GM19328 (cell line): Measurements from ENCODE around the gene NFIA.

Experiments
- ATAC-seq: cut with Tn5 transposase; IDR thresholded peaks from one replicate; pipeline ENCODE4 v1.9.1; 2021; ENCODE audit warnings: mild to moderate bottlenecking, moderate library complexity; ENCODE audit not compliant: unreplicated experiment

NFIA gene

DNA sequence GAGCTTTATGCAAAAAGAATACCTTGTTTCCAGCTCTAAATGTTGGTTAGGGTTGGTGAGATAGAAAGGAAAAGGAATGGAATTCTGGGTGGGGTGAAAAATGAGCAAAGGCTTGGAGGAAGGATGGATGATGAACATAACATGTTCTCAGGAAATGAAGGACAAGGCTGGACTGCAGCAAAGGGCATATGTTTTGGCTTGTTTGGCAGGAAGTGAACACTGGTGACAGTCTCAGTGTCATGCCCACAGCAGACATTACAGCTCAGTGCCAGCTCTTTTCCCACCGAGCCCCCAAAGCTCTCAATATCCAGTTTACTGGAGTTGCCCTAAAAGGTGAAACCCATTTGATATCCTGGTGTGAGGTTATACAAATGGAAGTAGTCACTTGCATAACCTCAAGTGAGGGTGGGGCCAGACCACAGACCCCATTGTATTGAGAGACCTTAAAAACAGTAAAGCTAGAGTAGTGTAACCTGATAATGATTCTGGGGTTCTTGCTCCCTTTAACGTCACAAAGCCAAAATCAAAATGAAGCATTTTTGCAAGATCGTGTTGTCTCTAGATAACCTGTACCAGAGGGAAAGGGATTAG, 270.6 kb downstream of the NFIA start:
- no peak for ATAC-seq

DNA sequence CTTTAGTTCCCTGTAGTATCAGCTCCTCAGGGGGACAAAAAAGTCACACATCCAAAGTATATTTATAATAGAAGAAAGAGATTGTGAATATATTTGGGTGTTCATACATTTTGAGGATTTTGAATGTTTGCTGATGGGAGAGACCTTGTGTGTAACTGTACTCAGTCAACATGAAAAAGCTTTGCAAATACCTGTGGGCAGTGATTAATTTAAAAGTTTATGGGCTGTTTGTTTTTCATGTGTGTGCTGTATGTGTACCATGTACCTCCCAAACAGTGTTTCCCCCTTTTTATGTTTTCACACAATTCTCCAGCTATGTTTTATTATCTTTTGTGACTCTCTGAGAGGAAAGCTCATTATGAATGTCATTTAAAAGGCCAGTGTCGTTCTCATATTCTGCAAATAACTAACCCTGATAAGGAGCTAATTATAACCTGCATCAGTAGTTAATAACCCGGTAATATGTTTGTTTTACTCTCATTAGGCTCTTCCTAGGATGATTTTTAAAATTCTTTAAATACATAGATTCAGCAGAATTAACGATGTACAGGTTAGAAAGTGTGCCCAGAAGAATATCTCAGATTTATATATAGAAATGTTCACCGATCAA, 271.5 kb downstream of the NFIA start:
- no peak for ATAC-seq

DNA sequence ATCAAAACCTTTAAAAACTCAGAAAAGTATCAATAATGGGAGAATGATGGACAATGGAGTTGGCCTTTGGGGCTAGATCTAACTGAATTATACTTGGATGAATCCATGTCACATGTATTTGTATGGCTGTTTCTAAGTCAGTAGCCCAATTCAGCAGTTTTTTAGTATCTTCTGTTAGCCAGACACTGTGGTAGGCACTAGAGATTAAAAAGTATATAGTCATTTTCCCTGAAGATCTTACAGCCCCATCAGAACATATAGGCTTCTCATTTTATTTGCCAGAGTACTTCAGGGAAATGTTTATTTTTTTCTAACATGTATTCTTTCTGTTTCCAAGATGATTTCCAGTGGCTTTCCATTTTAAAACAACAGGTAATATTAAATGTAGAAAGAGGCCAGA, 273.7 kb downstream of the NFIA start:
- ATAC-seq, result no peak

DNA sequence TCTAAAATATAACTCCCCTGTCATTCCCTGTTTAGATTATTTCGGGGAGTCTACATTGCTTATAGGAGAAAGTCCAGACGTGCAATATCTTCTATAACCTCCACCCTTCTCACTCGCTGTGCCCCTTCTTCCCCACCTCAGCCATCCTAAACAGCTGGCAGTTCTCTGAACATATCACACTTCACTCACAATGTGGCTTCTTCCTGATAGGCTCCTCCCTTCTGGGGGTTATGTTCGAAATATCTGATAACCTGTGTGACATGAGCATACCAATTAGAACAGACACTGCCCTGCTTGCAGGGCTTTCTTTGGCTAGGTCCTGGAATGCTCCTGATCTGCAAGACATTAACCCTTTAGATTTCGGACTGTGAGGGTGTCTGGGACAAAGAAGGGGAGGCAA, 274.6 kb downstream of the NFIA start:
- no peak for ATAC-seq

DNA sequence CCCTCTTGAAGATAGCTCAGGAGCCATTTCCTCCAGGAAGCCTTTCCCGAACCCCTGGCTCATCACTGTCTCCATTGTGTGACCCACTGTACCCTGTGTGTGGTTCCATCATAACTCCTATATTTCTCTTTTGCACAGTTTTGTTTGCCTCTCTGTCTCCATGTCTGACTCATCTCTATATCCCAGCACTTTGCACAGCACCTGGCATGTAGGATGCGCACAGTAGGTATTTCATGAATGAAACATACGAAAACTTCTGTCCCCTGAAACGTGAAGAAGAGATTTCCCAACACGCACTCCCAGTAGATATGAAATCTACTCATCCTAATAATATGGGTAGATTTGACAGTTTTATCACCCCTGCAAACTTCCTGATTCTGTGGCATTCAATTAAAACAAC, 275.2 kb downstream of the NFIA start:
- no peak for ATAC-seq

DNA sequence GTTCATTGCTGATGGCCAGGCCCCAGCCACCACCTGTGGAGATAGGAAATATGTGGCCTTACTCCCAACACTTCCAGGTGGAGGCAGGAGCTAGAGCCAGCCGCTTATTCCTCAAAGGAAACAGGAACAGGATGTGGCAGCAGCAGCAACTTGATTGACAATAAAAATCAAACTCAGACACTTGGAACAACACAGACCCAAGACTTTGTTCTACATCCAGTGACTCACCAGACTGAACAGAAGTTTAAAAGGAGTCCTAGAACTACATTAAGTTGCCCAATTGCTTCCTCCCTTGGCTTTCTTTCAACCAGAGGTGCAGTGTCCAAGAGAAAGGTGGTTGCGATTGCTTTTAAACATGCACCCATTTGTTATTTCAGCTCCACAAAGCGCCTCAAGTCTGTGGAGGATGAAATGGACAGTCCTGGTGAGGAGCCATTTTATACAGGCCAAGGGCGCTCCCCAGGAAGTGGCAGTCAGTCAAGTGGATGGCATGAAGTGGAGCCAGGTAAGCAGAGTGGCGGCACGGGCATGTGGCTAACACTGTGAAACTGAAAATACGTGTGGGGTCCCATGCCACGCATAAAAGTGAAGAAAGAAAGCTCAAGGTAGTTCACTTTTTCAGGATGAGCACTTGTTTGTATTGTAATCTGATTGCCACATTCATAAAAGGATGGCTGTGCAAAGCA, 276.6 kb downstream of the NFIA start:
- no peak for ATAC-seq

DNA sequence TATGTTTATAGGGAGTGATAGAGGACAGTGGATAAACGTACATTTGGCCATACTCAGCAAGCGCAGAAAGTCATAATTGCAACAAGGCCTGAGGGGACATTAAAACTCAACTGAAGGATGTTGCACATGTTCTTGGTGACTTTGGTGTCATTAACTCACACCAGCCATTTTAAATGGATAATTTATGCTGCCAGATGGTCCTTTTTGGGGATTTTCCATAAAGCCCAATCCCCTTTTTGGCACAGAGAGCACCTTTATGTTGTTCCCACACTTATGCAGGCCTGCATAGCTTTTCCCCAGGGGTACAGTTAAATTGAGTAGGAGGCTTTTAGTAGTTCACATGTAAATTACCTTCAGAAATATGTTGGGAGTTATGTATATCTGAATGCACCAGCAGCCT, 279.6 kb downstream of the NFIA start:
- no peak for ATAC-seq

DNA sequence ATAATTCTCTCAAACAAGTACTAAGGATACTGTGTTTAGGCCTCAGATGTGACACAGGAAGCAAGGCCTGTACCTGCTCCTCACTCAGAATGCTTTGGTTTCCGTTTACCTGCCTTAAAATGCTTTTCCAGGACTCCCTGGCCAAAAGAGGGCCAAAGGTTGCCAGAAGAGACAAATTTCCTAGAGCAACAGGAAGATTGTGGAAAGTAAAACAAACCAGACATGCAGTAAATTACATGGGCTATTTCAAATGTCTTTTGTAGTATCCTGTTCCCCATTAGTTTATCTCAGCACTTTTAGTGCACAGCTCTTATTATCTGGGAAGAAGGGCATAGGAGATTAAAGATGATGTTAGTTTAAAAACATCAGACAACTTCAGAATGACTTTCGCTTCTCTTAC, 280.0 kb downstream of the NFIA start:
- ATAC-seq, result no peak

DNA sequence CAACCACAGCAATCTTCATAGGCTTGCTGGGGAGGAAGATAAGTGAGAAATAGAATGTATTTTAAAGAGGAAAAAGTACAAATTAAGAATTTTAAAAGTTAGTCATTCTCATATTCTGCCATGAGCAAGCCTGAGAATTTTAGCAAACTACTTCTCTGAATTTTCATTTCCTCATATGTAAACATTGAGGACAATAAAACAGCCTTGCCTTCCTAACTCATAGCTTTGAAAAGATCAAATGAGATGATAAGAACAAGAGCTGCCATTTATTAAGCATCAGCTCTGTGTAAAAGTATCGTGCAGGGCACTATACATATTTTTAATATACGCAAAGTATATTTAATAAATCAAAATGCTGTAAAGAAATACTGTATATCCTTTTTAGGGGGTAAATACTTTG, 286.0 kb downstream of the NFIA start:
- ATAC-seq, result no peak

DNA sequence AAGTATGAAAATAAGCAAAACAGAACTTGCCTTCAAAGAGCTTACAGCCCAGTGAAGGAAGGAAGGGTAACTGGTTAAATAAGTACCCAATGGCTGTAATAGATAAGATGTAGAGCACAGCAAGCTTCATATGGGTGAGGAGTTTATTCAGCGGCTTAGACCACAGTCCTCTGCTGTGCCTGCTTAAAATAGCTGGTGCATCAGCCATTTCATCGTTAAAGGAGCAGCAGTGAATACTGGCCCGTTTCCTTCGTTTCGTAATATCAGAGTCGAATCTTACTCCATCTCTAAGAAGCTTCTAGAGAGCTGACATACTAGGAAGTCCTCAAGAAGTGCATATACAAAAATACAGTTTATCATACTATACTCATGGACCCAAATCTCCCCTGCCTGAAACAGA, 286.5 kb downstream of the NFIA start:
- no peak for ATAC-seq

DNA sequence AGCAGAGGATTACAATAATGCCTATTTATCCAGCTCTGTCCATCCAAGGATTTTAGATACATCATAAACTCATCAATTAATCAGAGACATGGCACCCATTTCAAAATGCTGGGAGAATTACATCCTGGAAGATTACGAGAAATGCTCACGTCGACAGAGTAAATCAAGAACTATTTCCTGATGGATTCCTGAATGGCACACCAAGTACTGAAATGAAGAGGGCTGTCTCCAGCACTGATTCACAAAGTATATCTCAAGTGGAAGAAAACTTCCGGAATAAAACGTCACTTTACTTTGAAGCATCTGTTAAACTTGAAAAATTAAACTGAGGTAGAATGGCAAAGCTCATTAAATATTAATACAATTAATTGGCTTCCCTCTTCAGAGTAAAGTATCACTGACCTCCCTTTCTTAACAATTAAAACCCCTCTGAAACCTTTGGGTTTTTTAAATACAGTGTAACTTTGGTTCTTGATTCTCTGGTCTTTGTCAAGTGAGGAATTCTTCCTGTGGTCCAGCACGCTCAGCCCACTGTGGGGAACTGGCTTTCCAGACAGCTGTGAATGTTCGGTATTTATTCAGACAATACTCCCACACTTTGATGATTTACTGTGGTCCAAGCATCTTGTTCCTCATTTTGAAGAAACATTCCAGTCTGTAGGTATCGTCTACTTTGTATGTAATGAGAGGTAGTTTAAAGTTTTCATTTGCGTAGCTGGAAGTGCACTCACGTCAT, 288.0 kb downstream of the NFIA start:
- no peak for ATAC-seq

DNA sequence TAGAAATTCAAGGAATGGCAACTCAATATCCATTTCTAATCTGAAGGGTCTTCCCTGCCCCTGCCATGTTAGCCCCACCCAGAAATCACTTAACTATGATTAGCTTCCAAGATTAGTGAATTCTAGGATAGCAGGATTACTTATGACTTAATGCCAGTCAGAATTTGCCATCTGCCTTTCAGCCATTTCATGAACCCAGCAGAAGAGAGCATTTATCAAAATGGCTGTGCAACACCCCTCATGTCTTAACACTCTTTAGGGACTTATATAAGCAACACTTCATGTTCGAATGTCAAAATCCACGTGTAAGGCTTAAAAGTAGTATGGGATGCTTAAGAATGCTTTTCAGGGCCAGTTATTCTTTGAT, 288.5 kb downstream of the NFIA start:
- no peak for ATAC-seq

DNA sequence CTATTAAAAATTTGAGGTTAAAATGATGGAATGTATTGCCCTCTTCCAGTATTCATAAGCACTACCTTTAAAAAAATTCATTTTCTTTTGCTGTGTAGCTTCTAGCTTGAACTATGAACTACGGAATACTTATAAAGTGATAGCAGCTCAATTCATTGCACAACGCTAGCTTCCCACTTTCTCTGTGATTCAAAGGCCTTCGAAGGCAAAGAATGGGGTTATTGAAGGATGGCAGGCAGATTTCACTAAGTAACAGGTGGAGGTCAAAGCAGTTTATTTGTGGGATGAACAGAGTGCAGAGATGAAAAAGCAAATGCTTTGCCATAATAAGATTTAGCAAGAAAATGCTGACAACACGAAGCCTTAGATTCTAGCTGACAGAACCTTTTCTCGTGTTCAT, 290.6 kb downstream of the NFIA start:
- no peak for ATAC-seq

DNA sequence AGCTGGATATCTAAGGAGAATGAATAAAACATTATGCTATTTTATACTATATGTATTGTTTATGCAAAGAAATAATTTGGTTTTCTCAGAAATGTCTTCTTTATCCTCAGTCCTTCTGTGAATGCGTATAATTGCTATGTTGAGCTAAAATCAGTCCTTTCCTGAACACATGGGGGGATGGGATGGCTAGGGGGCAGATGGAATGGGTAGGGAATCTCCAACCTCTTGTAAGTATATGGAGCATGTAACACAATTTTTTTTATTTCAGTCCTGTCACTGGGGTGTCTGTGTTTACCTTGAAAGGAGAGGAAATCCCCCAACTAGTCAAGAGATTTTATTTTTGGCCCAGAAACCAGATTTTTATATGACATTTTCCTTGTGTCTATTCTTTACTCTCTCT, 291.8 kb downstream of the NFIA start:
- no peak for ATAC-seq

DNA sequence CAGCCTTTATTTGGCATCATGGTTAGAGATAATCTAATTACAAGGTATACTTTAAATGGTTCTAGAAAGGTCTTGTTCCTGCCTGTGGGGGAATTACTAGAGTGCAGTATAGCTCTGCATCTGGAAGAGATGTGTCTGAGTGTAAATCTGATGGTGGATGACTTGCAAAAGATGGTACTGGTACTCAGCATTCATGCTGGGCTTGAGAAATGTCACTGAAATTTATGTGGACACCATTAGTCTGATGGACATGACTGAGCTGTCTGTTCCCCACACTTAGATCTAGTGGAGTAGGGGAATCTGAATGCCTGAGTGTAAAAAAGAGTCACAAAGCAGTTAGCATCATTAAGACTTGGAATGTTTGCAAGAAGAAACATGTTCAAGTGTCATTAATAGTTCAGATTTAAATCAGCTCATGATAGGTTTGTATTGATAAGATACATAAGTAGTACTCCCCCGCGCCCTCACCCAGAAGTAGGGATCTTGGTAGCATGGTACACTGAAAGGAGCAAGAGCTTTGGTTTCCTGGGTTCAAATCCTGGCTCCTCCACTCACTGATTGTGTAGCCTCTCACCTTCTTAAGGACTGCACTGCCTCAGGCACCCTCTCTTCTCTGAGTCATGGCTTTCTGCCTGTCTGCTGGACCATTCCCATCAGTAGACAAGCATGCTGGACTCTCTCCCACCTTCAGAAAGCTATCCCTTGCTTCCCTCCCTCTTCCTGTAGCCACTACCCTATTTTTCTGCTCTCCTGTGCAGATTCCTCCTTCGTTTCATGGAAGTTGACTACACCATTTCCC, 292.9 kb downstream of the NFIA start:
- ATAC-seq, result no peak

DNA sequence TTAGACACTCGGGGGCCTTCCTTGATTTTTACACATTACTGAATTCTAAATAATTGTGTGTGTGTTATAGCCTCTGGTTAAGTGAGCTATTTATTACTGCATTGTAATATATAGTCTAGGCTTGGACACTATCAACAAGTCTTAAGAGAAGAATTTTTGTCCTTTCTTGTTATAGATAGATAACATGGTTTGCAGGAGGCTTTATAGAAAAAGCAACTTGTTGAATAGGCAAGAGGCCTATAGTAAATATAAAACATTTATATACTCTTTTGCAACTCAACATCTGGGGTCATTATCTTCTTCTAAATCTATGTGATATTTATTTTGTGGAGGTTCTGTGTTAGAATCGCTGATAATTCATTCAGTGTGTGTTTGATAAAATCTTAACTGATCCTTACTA, 293.8 kb downstream of the NFIA start:
- ATAC-seq, result no peak

DNA sequence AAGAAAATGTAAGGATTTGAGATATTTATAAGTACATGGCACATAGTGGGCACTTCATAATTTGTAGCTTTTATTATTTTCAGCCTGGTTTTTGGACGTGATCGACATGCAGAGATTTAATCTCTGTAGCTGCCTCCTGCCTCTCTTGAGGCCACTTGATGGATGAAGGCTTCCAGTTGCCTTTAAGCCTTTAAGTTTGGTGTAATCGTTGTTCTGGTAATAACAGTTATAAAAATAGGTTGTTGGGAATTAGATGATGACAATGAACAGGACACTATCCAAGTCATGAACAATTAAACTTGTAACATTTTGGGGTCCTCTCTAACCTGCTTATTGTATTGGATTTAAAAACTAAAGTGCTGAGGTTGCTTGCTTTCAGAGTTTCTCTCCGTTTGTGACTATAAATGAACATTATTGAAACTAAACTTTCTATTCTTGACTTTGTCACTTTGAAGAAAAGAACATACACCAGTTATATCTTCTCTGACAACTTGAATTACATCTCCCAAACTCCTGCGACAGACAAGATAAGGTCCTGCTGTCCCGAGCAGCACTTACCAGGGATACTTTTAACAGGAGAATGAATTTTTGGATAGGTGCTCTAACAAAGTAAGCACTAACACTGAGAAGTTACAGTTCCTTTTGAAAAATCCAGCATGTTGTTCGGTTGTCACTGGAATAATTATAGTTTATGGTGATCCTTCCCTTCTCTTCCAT, 295.0 kb downstream of the NFIA start:
- ATAC-seq, result no peak

DNA sequence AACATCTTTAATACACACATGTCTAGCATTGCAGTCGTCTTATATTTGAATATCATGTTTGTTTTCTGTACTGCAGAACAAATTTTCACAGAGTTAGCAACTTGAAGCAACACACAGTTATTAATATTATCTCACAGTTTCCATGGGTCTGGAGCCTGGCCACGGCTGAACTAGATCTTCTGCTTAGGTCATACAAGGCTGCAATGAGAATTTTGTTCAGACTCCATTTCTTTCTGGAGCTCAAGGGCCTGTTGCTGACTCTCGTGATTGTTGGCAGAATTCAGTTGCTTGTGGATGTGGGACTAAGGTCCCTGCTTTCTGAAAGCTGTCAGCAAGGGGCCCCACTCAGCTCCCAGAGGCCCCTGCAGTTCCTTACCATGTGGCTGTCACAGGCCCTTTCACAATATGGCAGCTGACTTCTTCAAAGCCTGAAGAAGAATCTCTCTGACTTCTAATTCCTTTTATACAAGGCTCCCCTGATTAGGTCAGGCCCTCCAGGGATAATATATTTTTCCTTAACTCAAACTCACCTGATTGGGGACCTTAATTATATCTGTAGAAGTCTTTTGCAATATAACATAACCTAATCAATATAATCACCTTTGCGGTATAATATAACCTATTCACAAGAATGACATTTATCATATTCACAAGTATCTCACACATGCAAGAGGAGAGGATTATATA, 296.3 kb downstream of the NFIA start:
- ATAC-seq, result no peak

DNA sequence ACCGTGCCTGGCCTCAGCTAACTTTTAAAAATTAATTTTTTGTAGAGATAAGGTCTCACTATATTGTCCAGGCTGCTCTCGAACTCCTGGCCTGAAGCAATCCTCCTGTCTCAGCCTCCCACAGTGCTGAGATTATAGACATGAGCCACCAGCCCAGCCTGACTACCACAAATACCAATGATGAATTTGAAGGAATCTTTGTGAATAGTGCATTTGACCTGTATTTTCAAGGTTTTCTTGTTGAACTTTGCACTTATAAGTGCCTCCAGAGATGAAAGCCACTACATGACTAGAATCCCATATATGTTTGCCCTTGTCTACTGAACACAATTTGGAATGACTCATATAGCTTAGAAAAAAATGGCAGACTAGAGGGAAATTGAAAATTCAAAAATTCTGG, 297.3 kb downstream of the NFIA start:
- no peak for ATAC-seq

DNA sequence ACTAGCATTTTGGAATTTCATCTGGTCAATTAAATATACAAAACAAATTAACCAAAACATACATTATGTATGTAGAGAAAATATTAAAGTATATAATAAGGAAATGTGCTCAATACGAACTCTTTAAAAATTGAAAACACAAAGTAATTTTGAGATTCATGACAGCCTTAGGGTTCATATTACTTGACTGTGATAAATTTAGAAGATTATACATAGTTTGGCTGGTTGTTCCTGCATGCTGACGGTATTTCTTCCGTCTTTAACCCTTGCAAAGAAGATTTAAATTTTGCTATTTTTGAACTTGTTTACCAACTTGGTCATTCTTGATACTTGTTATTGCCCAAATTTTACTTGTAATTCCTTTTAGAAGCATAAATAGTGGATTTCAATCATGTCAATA, 298.2 kb downstream of the NFIA start:
- no peak for ATAC-seq
